Mesendoderm (in vitro differentiated cells): ENCODE measurements around the gene TTC27.
"Not testable (repeated sequence)": the region's sequence is repeated elsewhere in the genome, so short reads cannot be mapped to it uniquely, and the experiment has no call there.

Source experiments
- DNase-seq: peaks from one replicate; pipeline ENCODE4 v3.0.0; 2013
- H2AK5ac ChIP-seq: 2 replicates; pipeline ENCODE4 v1.6.1; 2013; ENCODE audit warnings: low read length, inconsistent platforms
- H2BK120ac ChIP-seq: 2 replicates; pipeline ENCODE4 v1.6.1; 2013; ENCODE audit warnings: low read depth, mild to moderate bottlenecking, low read length, moderate library complexity, mixed read lengths
- H2BK15ac ChIP-seq: replicated peaks from 2 replicates; pipeline ENCODE4 v1.6.1; 2013; ENCODE audit warnings: low read depth, mild to moderate bottlenecking, moderate library complexity
- H2BK5ac ChIP-seq: 2 replicates; pipeline ENCODE4 v1.6.1; 2013; ENCODE audit warnings: low read length, inconsistent platforms
- H3K18ac ChIP-seq: 2 replicates; pipeline ENCODE4 v1.6.1; 2013; ENCODE audit warnings: mild to moderate bottlenecking, low read length, mixed read lengths
- H3K23ac ChIP-seq: one replicate; pipeline ENCODE4 v1.6.1; 2013; ENCODE audit warnings: low read length
- H3K27ac ChIP-seq: 2 replicates; pipeline ENCODE4 v1.5.1; 2013; ENCODE audit warnings: low read depth, mild to moderate bottlenecking, inconsistent platforms, low read length, moderate library complexity
- H3K27me3 ChIP-seq: 2 replicates; pipeline ENCODE4 v1.6.1; 2013; ENCODE audit warnings: low read length, control low read depth, mild to moderate bottlenecking, inconsistent platforms; ENCODE audit not compliant: insufficient read depth, poor library complexity
- H3K36me3 ChIP-seq: 2 replicates; pipeline ENCODE4 v1.6.1; 2013; ENCODE audit warnings: low read length, inconsistent platforms; ENCODE audit not compliant: control insufficient read depth, insufficient read depth
- H3K4ac ChIP-seq: one replicate; pipeline ENCODE4 v1.6.1; 2013; ENCODE audit warnings: low read depth, mild to moderate bottlenecking, low read length, moderate library complexity
- H3K4me1 ChIP-seq: 2 replicates; pipeline ENCODE4 v1.6.1; 2013; ENCODE audit warnings: low read depth, low read length, inconsistent platforms; ENCODE audit not compliant: control insufficient read depth
- H3K4me2 ChIP-seq: 2 replicates; pipeline ENCODE4 v1.6.1; 2013; ENCODE audit warnings: low read length
- H3K4me3 ChIP-seq: 2 replicates; pipeline ENCODE4 v1.5.1; 2013; ENCODE audit warnings: mild to moderate bottlenecking, low read length
- H3K56ac ChIP-seq: one replicate; pipeline ENCODE4 v1.6.1; 2013; ENCODE audit warnings: low read length
- H3K79me1 ChIP-seq: 2 replicates; pipeline ENCODE4 v1.6.1; 2013; ENCODE audit warnings: low read length, inconsistent platforms
- H3K79me2 ChIP-seq: 2 replicates; pipeline ENCODE4 v1.6.1; 2013; ENCODE audit warnings: mild to moderate bottlenecking, low read length; ENCODE audit not compliant: control insufficient read depth, insufficient read depth
- H3K9ac ChIP-seq: 2 replicates; pipeline ENCODE4 v1.6.1; 2013; ENCODE audit warnings: low read length, inconsistent platforms
- H4K5ac ChIP-seq: one replicate; pipeline ENCODE4 v1.6.1; 2013; ENCODE audit warnings: low read length
- H4K8ac ChIP-seq: one replicate; pipeline ENCODE4 v1.6.1; 2013; ENCODE audit warnings: low read depth, mild to moderate bottlenecking, control low read depth, low read length, moderate library complexity
- WGBS: extraction: QIAGEN DNeasy Blood & Tissue Kit; methylation state at CpG from one replicate; pipeline ENCODE4 v1.1.7; 2013; ENCODE audit warnings: low lambda C conversion rate, missing lambda C conversion rate; ENCODE audit not compliant: insufficient coverage; ENCODE audit errors: extremely low coverage; 5-methylcytosine and 5-hydroxymethylcytosine counted together

TTC27 gene

GRCh38 chr2:32750880-32751279 lies 123.0 kb downstream of the TTC27 start:
- H3K4ac ChIP-seq = no peak overlapping the region
- no peak overlapping the region for H3K9ac ChIP-seq
- no peak overlapping the region for H3K56ac ChIP-seq
- no peaks in the 10 kb centered on the region for H3K79me1 ChIP-seq
- no peak for DNase-seq
- H3K27me3 ChIP-seq = no peaks in the 10 kb centered on the region
- no peaks in the 10 kb centered on the region for H3K4me1 ChIP-seq
- H2AK5ac ChIP-seq = no peak overlapping the region
- no peak overlapping the region for H3K27ac ChIP-seq
- H3K4me3 ChIP-seq = no peak overlapping the region
- H2BK120ac ChIP-seq = no peak overlapping the region
- no peak overlapping the region for H2BK15ac ChIP-seq
- H3K18ac ChIP-seq = no peak overlapping the region
- no peak overlapping the region for H4K8ac ChIP-seq
- H4K5ac ChIP-seq = no peak overlapping the region
- no peak overlapping the region for H2BK5ac ChIP-seq
- H3K79me2 ChIP-seq = no peaks in the 10 kb centered on the region
- H3K36me3 ChIP-seq = no peaks in the 10 kb centered on the region
- no peak overlapping the region for H3K4me2 ChIP-seq
- H3K23ac ChIP-seq = no peak overlapping the region

- Histone ChIP-seq H3K56ac (no peak overlapping the region), H3K4me3 (no peak overlapping the region), H3K9ac (no peak overlapping the region), H4K5ac (no peak overlapping the region), H3K4ac (no peak overlapping the region), H2AK5ac (no peak overlapping the region), H3K36me3 (no peaks in the 10 kb centered on the region), H3K27me3 (no peaks in the 10 kb centered on the region), H4K8ac (peak overlapping the region; percentile 56), H3K23ac (no peak overlapping the region), H3K27ac (no peak overlapping the region), H3K79me2 (no peaks in the 10 kb centered on the region), H3K4me1 (no peaks in the 10 kb centered on the region), H3K79me1 (no peaks in the 10 kb centered on the region), H2BK15ac (no peak overlapping the region), H2BK120ac (no peak overlapping the region), H2BK5ac (no peak overlapping the region), H3K18ac (no peak overlapping the region), H3K4me2 (no peak overlapping the region)
- DNase-seq = no peak
- WGBS = no CpG with 5 or more reads among the region's 2 CpGs
Observed at GRCh38 chr2:32752205-32752604, 124.4 kb downstream of the TTC27 start.

- H2BK15ac ChIP-seq = no peak overlapping the region
- no peak overlapping the region for H3K9ac ChIP-seq
- H3K23ac ChIP-seq = no peak overlapping the region
- no peak overlapping the region for H4K8ac ChIP-seq
- no peaks in the 10 kb centered on the region for H3K79me2 ChIP-seq
- no peak overlapping the region for H3K4ac ChIP-seq
- H3K36me3 ChIP-seq = no peaks in the 10 kb centered on the region
- no peak overlapping the region for H3K18ac ChIP-seq
- peak; percentile 55 for DNase-seq
- H2BK120ac ChIP-seq = no peak overlapping the region
- no peak overlapping the region for H3K4me3 ChIP-seq
- H3K4me2 ChIP-seq = no peak overlapping the region
- H3K4me1 ChIP-seq = no peaks in the 10 kb centered on the region
- no peak overlapping the region for H2AK5ac ChIP-seq
- H2BK5ac ChIP-seq = no peak overlapping the region
- no peak overlapping the region for H3K56ac ChIP-seq
- H3K27ac ChIP-seq = no peak overlapping the region
- H3K27me3 ChIP-seq = no peaks in the 10 kb centered on the region
- H3K79me1 ChIP-seq = no peaks in the 10 kb centered on the region
- H4K5ac ChIP-seq = no peak overlapping the region
- no CpG with 5 or more reads among the region's 5 CpGs for WGBS
Observed at GRCh38 chr2:32752952-32753351, 125.1 kb downstream of the TTC27 start.

- not testable (repeated sequence) for H2BK15ac ChIP-seq, H2BK120ac ChIP-seq, H4K8ac ChIP-seq, H3K4me1 ChIP-seq, H3K79me2 ChIP-seq, H3K36me3 ChIP-seq, H2BK5ac ChIP-seq, H4K5ac ChIP-seq, H3K27me3 ChIP-seq, H3K4ac ChIP-seq, DNase-seq, H3K9ac ChIP-seq, H3K56ac ChIP-seq, H2AK5ac ChIP-seq, H3K79me1 ChIP-seq, H3K4me3 ChIP-seq, H3K18ac ChIP-seq, H3K4me2 ChIP-seq, H3K23ac ChIP-seq, H3K27ac ChIP-seq
- WGBS = no CpG with 5 or more reads among the region's 31 CpGs
Observed at GRCh38 chr2:32754676-32755075, 126.8 kb downstream of the TTC27 start.

GRCh38 chr2:32755666-32756065 lies 127.8 kb downstream of the TTC27 start:
- Histone ChIP-seq H3K4me2 (no peak overlapping the region), H4K8ac (no peak overlapping the region), H2BK15ac (no peak overlapping the region), H2BK120ac (no peak overlapping the region), H3K27ac (no peak overlapping the region), H2BK5ac (no peak overlapping the region), H3K18ac (no peak overlapping the region), H3K79me2 (no peaks in the 10 kb centered on the region), H3K79me1 (no peaks in the 10 kb centered on the region), H3K9ac (no peak overlapping the region), H3K4me1 (no peaks in the 10 kb centered on the region), H4K5ac (no peak overlapping the region), H3K36me3 (no peaks in the 10 kb centered on the region), H3K27me3 (no peaks in the 10 kb centered on the region), H3K4me3 (no peak overlapping the region), H2AK5ac (no peak overlapping the region), H3K23ac (no peak overlapping the region), H3K56ac (no peak overlapping the region), H3K4ac (no peak overlapping the region)
- DNase-seq = no peak
- WGBS = no CpG with 5 or more reads among the region's 1 CpG

GRCh38 chr2:32756074-32756727 lies 128.4 kb downstream of the TTC27 start:
- H3K4me2 ChIP-seq = no peak overlapping the region
- H3K4ac ChIP-seq = no peak overlapping the region
- H3K79me2 ChIP-seq = no peaks in the 10 kb centered on the region
- no peak overlapping the region for H3K9ac ChIP-seq
- no peak overlapping the region for H3K27ac ChIP-seq
- DNase-seq = no peak
- no peak overlapping the region for H2BK120ac ChIP-seq
- no peak overlapping the region for H3K18ac ChIP-seq
- no peak overlapping the region for H3K56ac ChIP-seq
- no peaks in the 10 kb centered on the region for H3K36me3 ChIP-seq
- no peak overlapping the region for H2AK5ac ChIP-seq
- H4K8ac ChIP-seq = no peak overlapping the region
- H3K27me3 ChIP-seq = no peaks in the 10 kb centered on the region
- no peak overlapping the region for H2BK15ac ChIP-seq
- no peak overlapping the region for H2BK5ac ChIP-seq
- H3K23ac ChIP-seq = no peak overlapping the region
- WGBS = no CpG with 5 or more reads among the region's 7 CpGs
- no peaks in the 10 kb centered on the region for H3K4me1 ChIP-seq
- H3K4me3 ChIP-seq = no peak overlapping the region
- H3K79me1 ChIP-seq = no peaks in the 10 kb centered on the region
- no peak overlapping the region for H4K5ac ChIP-seq
